DOHH2 (cell line): Measurements from ENCODE around the gene AGO3.

Source experiments
- EZH2phosphoT487 ChIP-seq: fragments of 200-600 bp; sonication (generic); IDR thresholded peaks from 2 replicates; pipeline ENCODE4 v1.6.1; 2017; ENCODE audit warnings: borderline replicate concordance, mild to moderate bottlenecking, antibody characterized with exemption, low read length, moderate library complexity, mixed read lengths
- TF ChIP-seq, protein P1 (sequence below): fragments of 200-600 bp; sonication (generic); IDR thresholded peaks from one replicate; pipeline ENCODE4 v1.5.1; 2014; ENCODE audit warnings: antibody characterized with exemption, mild to moderate bottlenecking, low read depth, low read length; ENCODE audit not compliant: poor library complexity, severe bottlenecking

GRCh38 chr1:36111151-36111550 is 180.2 kb downstream of the AGO3 start:
- TF ChIP-seq, protein P1, sequence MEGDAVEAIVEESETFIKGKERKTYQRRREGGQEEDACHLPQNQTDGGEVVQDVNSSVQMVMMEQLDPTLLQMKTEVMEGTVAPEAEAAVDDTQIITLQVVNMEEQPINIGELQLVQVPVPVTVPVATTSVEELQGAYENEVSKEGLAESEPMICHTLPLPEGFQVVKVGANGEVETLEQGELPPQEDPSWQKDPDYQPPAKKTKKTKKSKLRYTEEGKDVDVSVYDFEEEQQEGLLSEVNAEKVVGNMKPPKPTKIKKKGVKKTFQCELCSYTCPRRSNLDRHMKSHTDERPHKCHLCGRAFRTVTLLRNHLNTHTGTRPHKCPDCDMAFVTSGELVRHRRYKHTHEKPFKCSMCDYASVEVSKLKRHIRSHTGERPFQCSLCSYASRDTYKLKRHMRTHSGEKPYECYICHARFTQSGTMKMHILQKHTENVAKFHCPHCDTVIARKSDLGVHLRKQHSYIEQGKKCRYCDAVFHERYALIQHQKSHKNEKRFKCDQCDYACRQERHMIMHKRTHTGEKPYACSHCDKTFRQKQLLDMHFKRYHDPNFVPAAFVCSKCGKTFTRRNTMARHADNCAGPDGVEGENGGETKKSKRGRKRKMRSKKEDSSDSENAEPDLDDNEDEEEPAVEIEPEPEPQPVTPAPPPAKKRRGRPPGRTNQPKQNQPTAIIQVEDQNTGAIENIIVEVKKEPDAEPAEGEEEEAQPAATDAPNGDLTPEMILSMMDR = no peak
- TF ChIP-seq EZH2phosphoT487 = no peak
